ENCODE measurements around the gene LRRC15.

LRRC15 gene

GRCh38 chr3:194386066-194386465 is 16.5 kb upstream of the LRRC15 start:
- DNase-seq (ENCODE audit: low read depth in 2 of 2, low spot score in 1 of 2), result no peak

GRCh38 chr3:194384569-194385001 is 15.0 kb upstream of the LRRC15 start:
- DNase-seq (ENCODE audit: low read depth in 2 of 2, low spot score in 1 of 2), result no peak

GRCh38 chr3:194384156-194384555 is 14.6 kb upstream of the LRRC15 start:
- no peak for DNase-seq (ENCODE audit: low read depth in 2 of 2, low spot score in 1 of 2)

- DNase-seq (ENCODE audit: low read depth in 2 of 2, low spot score in 1 of 2), result no peak
Measured at GRCh38 chr3:194383276-194383940, 13.9 kb upstream of the LRRC15 start.

GRCh38 chr3:194382892-194383223 is 13.3 kb upstream of the LRRC15 start:
- no peak for DNase-seq (ENCODE audit: low read depth in 2 of 2, low spot score in 1 of 2)

GRCh38 chr3:194382196-194382891 is 12.8 kb upstream of the LRRC15 start:
- DNase-seq (ENCODE audit: low read depth in 2 of 2, low spot score in 1 of 2), result no peak

GRCh38 chr3:194381460-194381875 is 11.9 kb upstream of the LRRC15 start:
- DNase-seq (ENCODE audit: low read depth in 2 of 2, low spot score in 1 of 2), result no peak

GRCh38 chr3:194380326-194380725 is 10.8 kb upstream of the LRRC15 start:
- no peak for DNase-seq (ENCODE audit: low read depth in 2 of 2, low spot score in 1 of 2)

GRCh38 chr3:194379651-194380050 is 10.1 kb upstream of the LRRC15 start:
- no peak for DNase-seq (ENCODE audit: low read depth in 2 of 2, low spot score in 1 of 2)

GRCh38 chr3:194379231-194379630 is 9.7 kb upstream of the LRRC15 start:
- no peak for DNase-seq (ENCODE audit: low read depth in 2 of 2, low spot score in 1 of 2)

- no peak for DNase-seq (ENCODE audit: low read depth in 2 of 2, low spot score in 1 of 2)
Measured at GRCh38 chr3:194377708-194378107, 8.2 kb upstream of the LRRC15 start.

- no peak for DNase-seq (ENCODE audit: low read depth in 2 of 2, low spot score in 1 of 2)
Measured at GRCh38 chr3:194376241-194376560, 6.7 kb upstream of the LRRC15 start.

GRCh38 chr3:194375473-194376240 is 6.1 kb upstream of the LRRC15 start:
- no peak for DNase-seq (ENCODE audit: low read depth in 2 of 2, low spot score in 1 of 2)

- no peak for DNase-seq (ENCODE audit: low read depth in 2 of 2, low spot score in 1 of 2)
Measured at GRCh38 chr3:194374935-194375334, 5.4 kb upstream of the LRRC15 start.

GRCh38 chr3:194373899-194374298 is 4.4 kb upstream of the LRRC15 start:
- DNase-seq (ENCODE audit: low read depth in 2 of 2, low spot score in 1 of 2), result no peak

GRCh38 chr3:194373028-194373427 is 3.5 kb upstream of the LRRC15 start:
- DNase-seq (ENCODE audit: low read depth in 2 of 2, low spot score in 1 of 2), result no peak

GRCh38 chr3:194370753-194371152 is 1.2 kb upstream of the LRRC15 start:
- no peak for DNase-seq (ENCODE audit: low read depth in 2 of 2, low spot score in 1 of 2)

- no peak for DNase-seq (ENCODE audit: low read depth in 2 of 2, low spot score in 1 of 2)
Measured at GRCh38 chr3:194368918-194369317, 625 bp downstream of the LRRC15 start.

GRCh38 chr3:194367992-194368841 is 1.3 kb downstream of the LRRC15 start:
- no peak for DNase-seq (ENCODE audit: low read depth in 2 of 2, low spot score in 1 of 2)

- DNase-seq (ENCODE audit: low read depth in 2 of 2, low spot score in 1 of 2), result no peak
Measured at GRCh38 chr3:194365978-194366490, 3.5 kb downstream of the LRRC15 start.

- no peak for DNase-seq (ENCODE audit: low read depth in 2 of 2, low spot score in 1 of 2)
Measured at GRCh38 chr3:194365526-194365925, 4.0 kb downstream of the LRRC15 start.
